ENCODE data around the gene CARNS1.
"Not testable (repeated sequence)": the region's sequence is repeated elsewhere in the genome, so short reads cannot be mapped to it uniquely, and the experiment has no call there.

The CARNS1 gene

DNA sequence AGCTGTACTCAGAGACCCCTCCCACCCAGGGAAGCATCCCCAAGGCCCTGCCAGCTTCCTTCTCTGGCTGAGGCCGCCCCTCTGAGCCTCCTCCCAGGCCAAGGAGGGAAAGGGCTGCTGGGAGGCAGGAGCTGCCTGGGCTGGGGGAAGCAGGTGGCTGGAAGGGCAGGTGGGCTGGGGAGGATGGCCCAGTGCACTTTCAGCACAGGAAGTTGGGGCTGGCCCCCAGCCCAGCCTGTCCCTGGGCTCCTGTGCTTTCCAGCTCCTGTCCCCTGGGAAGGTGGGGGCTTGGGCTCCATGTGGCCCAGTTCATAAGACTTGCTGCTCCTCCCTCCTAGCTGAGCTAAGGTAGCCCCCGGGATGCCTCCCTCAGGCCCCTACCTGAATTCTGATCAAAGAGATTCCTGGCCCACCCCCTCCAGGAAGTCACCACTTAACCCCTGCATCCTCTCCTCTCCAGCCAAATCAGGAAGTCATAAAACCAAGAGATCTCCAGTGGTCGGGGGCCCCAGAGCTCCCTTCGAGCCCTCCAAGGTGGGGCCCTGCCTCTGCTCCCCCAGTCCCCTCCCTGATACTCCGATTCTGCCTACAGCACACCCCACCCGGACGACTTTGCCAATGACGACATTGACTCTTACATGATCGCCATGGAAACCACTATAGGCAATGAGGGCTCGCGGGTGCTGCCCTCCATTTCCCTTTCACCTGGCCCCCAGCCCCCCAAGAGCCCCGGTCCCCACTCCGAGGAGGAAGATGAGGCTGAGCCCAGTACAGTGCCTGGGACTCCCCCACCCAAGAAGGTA is 18.7 kb upstream of the CARNS1 start:
- in situ Hi-C loops (cut with HindIII; ENCODE audit: low sequenced_read_pairs) = no loop called here

DNA sequence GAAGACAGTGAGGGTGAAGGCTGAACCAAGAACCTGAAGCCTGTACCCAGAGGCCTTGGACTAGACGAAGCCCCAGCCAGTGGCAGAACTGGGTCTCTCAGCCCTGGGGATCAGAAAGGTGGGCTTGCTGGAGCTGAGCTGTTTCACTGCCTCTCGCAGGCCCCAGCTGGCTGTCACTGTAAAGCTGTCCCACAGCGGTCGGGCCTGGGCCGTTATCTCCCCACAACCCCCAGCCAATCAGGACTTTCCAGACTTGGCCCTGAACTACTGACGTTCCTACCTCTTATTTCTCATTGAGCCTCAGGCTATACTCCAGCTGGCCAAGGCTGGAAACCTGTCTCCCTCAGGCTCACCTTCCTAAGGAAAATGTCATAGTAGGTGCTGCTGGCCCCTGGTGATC is 17.9 kb upstream of the CARNS1 start:
- in situ Hi-C loops (cut with HindIII; ENCODE audit: low sequenced_read_pairs) = no loop called here

DNA sequence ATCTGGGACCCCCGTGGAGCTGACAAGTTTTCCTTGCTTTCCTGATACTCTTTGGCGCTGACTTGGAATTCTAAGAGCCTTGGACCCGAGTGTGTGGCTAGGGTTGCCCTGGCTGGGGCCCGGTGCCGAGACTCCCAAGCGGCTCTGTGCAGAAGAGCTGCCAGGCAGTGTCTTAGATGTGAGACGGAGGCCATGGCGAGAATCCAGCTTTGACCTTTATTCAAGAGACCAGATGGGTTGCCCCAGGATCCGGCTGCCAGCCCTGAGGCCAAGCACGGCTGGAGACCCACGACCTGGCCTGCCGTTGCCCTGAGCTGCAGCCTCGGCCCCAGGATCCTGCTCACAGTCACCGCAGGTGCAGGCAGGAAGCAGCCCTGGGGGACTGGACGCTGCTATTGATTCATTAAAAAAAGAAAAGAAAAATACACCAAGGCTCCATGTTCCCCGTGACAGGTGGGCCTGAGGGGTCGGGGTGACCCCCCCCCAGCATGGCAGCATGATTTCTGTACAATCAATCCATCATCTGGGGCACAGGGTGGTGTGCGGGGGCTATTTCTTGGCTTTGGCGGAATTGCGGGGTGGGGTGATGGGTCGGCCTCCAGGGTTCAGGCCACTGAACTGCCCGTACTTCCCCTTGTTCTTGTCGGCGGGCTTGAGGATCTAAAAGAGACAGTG is 17.4 kb upstream of the CARNS1 start:
- in situ Hi-C loops (cut with HindIII; ENCODE audit: low sequenced_read_pairs) = no loop called here

DNA sequence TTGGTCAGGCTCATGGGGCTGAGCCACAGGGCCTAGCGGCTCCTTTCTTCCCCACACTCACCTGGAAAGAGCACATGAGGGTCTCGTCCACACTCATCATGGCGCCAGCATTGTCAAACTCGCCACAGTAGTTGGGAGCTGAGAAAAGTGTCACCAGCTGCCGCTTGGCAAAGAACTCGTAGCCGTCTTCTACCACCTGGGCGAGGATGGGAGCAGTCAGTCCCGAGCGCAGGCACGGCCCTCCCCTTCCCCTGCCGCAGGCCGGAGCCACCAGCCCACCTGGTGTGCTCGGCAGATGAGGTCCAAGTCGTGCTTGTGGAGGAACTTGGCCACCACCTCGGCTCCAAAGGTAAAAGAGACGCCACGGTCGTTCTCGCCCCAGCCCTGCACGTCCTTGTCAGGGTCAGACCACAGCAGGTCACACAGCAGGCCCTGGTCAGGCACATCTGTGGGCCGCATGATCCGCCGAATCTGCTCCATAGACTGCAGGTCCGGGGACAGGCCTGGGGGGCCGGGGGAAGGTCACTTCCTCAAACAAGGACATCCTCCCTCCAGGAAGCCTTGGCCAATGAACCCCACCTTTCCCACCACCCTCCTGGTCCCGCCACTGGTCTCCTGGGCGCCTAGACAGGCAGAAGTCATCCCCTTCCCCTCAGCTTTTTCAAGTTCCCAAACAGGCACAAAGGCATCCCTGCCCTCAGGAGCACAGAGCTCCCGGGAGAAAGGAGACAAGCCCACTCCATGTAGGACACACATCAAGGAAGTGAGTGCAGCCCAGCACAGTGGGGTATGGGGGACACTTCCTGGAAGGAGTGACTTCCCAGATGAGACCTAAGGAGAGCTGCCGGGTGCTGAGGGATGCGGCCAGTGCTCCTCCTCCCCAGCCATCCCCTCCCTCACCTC is 16.6 kb upstream of the CARNS1 start:
- in situ Hi-C loops (cut with HindIII; ENCODE audit: low sequenced_read_pairs) = no loop called here

DNA sequence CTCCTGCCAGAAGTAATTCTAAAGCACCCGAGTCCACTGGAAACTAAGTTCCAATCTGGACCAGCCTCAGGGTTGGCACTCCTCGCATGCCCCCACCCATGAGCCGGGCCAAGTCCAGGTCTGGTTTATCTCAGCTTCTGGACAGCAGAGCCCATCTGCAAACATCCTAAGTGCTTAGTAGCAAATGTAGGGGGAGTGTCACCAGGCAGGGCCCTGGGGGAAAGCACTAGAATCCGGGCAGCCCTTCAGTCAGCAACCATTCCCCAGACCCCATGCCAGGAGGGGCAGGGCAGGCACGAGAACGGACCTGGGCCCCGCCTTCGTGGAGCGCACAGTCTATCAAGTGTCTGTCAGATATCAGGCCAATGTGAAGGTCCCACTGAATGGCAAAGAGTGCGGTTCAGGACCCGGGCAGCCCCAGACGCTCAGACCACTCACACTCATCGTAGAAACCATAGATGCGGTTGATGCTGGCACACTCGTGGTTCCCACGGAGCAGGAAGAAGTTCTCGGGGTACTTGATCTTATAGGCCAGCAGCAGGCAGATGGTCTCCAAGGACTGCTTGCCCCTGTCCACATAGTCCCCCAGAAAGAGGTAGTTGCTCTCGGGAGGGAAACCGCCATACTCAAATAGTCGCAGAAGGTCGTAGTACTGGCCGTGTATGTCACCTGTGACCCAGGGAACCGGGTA is 15.1 kb upstream of the CARNS1 start:
- in situ Hi-C loops (cut with HindIII; ENCODE audit: low sequenced_read_pairs) = no loop called here

DNA sequence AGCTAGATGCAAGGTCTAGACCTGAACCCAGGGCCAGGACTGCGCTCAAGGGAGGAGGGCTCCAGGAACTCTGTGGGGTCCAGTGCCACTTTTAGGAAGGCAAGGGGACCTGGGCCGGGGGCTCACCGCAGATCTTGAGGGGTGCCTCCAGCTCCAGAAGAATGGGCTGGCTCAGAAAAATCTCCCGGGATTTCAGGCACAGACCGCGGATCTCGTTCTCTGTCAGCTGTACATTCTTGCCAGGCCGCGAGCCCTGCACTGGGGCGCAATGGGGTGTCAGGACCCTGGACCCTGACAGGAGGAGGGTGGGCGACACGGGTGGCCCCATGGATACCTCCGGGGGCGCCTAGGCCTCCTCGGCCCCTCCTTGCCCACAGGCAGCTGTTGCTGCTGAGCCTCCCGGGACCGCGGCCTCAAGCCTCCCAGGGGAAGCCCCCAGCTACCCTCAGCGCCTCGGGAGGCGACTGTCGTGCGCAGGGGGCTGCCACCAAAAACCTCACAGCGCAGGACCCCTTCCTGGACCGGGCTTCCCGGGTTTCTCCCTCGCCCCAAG is 14.5 kb upstream of the CARNS1 start:
- in situ Hi-C loops (cut with HindIII; ENCODE audit: low sequenced_read_pairs) = no loop called here

DNA sequence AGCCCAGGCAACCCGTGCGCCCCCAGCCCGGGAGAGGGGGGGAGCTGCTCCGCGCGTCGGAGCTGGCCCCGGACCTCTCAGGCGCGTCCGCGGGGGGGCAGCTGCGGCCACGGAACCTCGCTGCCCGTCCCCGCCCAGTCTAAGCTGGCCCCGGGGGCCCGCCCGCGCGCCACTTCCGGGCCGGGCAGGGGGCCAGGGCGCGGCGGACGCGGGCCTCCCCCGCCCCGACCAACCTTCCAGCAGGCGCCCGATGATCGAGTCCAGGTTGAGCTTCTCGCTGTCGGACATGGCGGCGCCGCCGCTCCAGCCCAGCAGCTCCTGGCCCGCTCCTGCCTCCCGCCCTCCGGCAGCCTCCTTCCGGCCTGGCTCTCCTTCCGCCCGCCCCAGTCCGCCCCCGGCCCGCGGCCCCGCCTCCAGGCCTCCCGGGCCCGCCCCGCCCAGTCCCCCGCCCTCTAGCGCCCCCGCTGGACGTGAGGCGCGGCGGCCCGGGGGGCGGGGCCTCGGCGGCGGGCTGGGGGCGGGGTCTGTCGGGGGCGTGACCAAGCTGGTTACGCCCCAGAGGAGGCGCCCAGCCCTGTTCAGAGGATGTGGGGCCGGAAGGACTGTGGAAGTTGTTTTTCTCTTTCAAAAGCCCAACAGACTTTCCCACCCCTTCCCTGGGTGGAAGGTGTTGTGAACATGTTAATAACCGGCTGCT is 13.8 kb upstream of the CARNS1 start, which contains the start of gene PPP1CA:
Gene PPP1CA (minus strand): TSS at position 364 of the 697 bp plus-strand sequence. CDS start 76 bp downstream, at position 288.
- in situ Hi-C loops (cut with HindIII; ENCODE audit: low sequenced_read_pairs) = no loop called here

DNA sequence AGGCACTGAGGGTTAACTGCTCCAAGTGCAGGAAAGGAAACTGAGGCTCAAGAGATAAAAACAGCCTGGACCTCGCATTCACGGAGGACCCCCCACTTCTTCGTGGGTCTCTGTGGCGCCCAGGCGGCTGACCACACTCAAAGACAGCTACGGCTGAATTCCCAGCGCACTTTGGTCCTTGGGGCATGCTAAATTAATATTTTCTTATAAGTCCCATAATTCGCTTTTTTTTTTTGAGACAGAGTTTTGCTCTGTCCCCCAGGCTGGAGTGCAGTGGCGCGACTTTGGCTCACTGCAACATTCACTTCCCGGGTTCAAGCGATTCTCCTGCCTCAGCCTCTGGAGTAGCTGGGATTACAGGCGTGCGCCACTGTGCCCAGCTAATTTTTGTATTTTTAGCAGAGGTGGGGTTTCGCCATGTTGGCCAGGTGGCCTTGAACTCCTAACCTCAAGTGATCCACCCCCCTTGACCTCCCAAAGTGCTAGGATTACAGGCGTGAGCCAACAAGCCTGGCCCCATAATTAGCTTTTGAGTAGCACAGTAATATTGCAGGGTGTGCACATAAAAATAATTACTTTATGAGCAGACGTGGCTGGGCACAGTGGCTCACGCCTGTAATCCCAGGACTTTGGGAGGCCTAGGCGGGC is 13.2 kb upstream of the CARNS1 start:
- in situ Hi-C loops (cut with HindIII; ENCODE audit: low sequenced_read_pairs) = not testable (repeated sequence)

DNA sequence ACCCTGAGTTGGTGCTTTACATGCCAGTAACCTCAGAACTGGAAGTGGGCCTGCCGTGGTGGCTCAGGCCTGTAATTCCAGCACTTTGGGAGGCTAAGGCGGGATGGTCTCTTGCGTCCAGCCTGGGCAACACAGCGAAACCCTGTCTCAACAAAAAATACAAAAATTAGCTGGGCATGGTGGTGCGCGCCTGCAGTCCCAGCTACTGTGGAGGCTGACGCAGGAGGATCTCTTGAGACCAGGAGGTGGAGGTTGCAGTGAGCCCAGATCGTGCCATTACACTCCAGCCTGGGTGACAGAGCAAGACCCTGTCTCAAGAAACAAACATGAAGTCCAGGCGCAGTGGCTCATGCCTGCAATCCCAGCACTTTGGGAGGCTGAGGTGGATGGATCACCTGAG is 12.4 kb upstream of the CARNS1 start:
- in situ Hi-C loops (cut with HindIII; ENCODE audit: low sequenced_read_pairs) = not testable (repeated sequence)

DNA sequence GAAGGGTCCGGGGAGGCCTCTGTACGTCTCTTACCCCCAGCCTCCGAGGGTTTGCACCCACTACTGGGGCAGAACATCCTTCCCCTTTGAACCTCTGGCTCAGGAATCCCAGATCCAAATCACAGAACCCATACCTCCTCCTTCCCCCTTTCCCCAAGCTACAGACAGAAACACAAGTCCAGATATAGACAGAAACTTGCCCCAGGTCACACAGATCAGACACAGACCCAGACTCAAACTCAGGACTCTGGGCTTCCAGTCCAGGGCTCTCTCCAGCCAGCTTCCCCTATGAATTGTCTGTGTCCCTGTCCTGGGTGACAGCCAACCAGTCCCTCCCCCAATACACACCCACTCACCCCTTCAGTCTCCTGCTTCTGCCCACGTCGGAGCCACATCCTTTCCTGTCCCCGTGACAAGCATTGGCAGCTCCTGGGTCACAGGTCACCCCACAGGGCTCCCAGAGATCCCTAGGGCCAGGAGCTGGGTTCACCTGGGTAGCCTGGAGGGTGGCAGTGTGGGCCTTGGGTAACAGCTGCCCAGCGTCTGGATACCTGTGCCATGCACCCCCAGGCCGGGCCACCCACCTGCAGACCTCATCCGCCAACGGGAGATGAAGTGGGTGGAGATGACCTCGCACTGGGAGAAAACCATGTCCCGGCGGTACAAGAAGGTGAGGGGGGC is 10.8 kb upstream of the CARNS1 start:
- in situ Hi-C loops (cut with HindIII; ENCODE audit: low sequenced_read_pairs) = no loop called here

DNA sequence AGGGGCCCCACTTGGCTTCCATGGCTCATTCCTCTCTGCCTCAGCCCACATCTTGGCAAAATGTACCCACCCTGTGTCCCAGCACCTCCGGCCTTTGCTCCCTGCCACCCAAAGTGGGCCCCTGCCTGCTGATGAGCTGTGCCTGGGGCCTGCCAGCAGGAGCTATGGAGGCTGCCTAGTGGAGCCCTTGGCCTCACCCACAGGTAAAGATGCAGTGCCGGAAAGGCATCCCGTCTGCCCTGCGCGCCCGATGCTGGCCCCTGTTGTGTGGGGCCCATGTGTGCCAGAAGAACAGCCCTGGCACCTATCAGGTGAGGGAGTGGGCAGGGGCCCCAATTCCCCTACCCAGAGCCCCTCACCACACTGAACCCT is 10.3 kb upstream of the CARNS1 start:
- in situ Hi-C loops (cut with HindIII; ENCODE audit: low sequenced_read_pairs) = no loop called here

DNA sequence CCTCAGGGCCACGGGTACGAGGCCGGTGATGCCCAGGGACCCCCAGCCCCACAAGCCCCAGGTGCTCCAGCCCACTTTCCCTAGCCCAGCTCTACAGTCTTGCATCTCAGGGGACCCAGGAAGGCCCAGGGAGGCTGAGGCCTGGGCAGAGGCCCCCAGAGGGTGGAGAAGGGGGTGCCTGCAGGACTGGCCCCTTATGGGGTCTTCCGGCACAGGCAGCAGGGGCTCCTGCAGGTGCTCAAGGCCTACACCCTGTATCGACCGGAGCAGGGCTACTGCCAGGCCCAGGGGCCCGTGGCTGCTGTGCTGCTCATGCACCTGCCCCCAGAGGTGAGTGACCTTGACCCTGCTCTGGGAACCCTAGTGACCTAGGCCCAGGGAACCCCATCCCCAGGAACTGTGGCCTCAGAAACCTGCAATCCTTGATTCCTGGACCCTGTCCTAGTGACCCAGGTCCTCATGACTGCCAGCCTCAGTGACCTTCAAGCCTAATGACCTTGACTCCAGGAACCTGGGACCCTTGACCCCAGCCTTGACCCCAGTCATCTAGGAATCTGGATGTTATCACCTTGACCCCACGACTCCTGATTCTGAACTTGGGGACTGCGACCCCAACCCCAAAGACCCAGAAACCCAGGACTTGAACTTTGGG is 9.7 kb upstream of the CARNS1 start:
- in situ Hi-C loops (cut with HindIII; ENCODE audit: low sequenced_read_pairs) = no loop called here

DNA sequence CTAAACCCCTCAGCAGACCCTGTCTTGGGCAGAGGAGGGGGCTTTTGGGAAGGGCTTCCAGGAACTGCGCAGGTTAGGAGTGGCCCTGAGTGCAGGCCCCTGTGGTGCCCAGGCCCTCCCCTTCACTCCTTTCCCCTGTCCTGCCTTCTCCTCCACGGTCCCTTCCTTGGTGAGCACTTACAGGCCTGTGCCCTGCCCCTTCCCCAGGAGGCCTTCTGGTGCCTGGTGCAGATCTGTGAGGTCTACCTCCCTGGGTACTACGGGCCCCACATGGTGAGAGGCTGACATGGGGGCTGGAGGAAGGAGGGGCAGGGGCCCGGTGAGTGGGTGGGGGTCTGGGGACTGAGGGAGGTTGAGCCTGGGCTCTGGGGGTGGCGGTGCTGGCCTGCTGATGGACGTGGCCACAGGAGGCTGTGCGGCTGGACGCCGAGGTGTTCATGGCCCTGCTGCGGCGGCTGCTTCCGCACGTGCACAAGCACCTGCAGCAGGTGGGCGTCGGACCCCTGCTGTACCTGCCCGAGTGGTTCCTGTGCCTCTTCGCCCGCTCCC is 9.0 kb upstream of the CARNS1 start:
- in situ Hi-C loops (cut with HindIII; ENCODE audit: low sequenced_read_pairs) = no loop called here

DNA sequence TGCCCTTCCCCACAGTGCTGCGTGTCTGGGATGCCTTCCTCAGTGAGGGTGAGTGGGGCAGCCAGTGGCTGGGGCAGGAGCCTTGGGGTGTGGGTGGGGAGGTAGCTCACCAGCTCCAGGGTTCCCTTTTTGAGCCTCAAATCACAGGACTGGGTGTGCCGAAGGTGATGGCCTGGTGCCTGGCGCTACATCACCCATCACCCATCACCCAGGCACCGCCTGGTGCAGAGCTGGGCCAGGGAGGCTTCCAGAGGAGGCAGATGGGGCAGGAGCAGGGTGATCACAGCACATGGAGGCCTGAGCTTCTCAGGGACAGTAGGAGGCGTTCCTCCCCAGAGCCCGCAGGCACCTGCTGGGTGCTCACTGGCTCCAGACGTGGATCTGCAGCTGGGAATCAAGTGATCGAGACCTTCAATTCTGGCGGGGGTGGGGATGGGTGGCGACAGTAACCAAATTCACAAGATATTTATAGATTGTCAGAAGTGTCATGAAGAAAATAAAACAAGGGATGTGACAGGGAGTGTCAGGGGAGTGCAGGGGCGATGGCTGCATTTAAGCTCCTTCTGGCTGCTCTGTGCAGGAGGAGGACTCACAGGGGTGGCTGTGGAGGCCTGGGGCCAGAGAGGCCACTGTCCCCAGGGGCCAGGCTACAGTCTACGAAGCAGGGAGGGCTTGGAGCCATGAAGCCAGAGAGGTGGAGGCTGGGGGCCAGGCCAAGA is 8.3 kb upstream of the CARNS1 start:
- in situ Hi-C loops (cut with HindIII; ENCODE audit: low sequenced_read_pairs) = no loop called here

DNA sequence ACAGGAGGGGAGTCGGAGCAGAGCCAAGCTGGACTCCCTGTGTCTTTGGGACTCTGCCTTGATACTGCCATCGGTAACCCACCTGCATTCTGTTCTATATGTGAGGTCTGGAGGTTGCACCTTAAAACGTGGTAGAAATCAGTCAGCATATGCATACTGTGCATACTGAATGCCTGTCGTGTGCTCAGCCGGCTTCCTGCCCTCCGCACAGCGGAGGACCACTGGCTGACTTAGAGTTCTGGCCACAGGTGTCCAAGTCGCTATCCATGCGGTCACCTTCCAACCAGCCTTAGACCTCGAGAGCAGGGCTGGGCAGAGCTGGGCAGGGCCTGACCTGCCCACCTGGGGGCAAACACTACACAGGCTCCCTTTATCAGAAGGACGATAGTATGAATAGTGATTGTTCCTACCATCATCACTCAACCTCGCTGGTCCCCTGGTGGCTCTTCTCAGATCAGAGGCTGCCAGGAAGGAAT is 7.8 kb upstream of the CARNS1 start:
- in situ Hi-C loops (cut with HindIII; ENCODE audit: low sequenced_read_pairs) = no loop called here

DNA sequence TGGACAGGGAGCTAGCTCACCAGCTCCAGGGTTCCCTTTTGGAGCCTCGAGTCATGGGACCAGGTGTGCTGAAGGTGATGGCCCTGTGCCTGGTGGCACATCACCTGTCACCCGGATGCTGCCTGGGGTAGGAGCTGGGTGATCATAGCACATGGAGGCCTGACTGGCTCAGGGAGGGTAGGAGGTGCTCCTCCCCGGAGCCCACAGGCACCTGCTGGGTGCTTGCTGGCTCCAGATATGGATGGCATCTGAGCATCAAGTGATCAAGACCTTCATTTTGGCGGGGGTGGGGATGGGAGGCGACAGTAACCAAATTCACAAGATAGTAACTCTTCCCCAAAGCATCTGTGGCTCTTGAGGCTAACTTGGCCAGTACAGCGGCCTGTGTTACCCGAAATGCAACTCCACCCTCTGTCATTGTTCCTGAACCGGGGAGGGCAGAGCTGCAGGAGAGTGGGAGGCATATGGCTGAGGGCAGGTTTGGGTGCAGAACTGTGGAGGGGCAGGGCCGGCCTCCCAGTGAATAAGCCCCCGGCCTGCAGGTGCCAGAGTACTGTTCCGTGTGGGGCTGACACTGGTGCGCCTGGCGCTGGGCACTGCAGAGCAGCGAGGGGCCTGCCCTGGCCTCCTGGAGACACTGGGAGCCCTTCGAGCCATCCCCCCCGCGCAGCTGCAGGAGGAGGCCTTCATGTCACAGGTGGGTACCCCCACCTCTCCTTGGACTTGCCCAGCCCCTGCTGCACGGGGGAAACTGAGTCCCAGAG is 6.9 kb upstream of the CARNS1 start:
- in situ Hi-C loops (cut with HindIII; ENCODE audit: low sequenced_read_pairs) = no loop called here

DNA sequence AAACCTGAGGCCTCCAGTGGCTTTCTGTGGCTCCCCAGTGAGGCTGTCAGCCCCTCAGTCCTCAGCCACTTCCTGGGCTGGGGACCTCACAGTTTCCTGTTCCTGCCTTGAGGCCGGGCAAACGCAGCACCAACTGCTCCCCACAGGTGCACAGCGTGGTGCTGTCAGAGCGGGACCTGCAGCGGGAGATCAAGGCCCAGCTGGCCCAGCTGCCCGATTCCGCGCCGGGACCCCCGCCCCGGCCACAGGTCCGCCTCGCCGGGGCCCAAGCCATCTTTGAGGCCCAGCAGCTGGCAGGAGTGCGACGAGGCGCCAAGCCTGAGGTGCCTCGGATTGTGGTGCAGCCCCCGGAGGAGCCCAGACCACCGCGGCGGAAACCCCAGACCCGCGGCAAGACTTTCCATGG is 6.2 kb upstream of the CARNS1 start:
- in situ Hi-C loops (cut with HindIII; ENCODE audit: low sequenced_read_pairs) = no loop called here
